ENCODE measurements around the gene TYW1B. TPM values are rescaled to one million over a fixed set of nuclear protein-coding genes. Genes with fewer than 3 reads are reported as not detected.
"Not testable (repeated sequence)": the region's sequence is repeated elsewhere in the genome, so short reads cannot be mapped to it uniquely, and the experiment has no call there.

Gene TYW1B
- total RNA-seq, 4 donors from 2014 or later: 2.0 to 5.1 (median 2.5) TPM

DNA sequence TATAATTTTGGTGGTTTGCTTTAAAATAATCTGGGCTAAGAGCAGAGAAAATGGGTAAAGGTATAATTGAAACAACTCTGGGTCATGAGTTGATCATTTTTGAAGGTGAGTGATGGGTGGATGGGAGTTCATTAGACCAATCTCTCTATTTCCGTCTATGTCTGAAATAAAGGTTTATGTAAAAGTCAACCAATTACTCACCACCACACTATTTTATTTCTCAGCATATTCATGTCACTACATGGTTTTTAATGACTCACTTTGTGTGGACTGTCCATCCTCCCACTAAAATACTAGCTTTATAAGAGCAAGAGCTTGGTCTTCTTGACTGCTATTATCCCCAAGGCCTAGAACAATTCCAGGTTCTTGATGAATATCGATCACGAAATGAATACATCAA lies 199.6 kb downstream of the TYW1B start:
- DNase-seq; H3K4me1 ChIP-seq; H3K27ac ChIP-seq; H3K4me3 ChIP-seq; H3K36me3 ChIP-seq; H3K27me3 ChIP-seq; H3K9me3 ChIP-seq; intact Hi-C loops (cut with DNase I): not testable (repeated sequence)
- 61 to 77% methylated on average over 1 of the region's 3 CpGs for WGBS, 2 donors

DNA sequence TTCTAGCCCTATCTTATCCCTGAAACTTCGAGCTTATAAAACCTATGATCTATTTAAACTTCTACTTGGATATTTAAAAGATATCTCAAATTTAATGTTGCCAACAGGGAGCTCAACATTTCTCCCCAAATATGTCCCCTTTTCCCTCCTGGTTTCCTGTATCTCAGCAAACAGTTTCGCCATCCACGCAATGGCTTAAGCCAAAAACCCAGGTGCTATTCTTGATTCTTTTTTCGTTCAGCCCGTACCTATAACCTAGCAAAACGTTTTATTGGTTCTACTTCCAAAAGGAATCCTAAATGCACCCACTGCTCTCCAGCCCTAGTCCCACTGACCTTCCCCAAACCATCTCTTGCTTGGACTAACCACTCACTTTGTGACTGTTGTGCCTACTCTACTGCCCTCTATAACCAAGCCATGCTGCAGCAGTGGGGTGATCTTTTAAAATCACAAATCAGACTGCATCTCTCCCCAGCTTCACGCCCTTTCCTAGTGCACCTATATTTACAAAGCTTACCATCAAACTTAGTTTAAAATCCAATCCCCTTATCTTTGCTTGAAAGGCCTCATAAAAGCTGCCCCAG lies 201.5 kb downstream of the TYW1B start:
- H3K36me3 ChIP-seq; H3K27me3 ChIP-seq; intact Hi-C loops (cut with DNase I); DNase-seq; H3K27ac ChIP-seq; H3K9me3 ChIP-seq; H3K4me1 ChIP-seq; H3K4me3 ChIP-seq: not testable (repeated sequence)
- 71 to 90% methylated on average over 6 to 7 of the region's 7 CpGs for WGBS, 2 donors

DNA sequence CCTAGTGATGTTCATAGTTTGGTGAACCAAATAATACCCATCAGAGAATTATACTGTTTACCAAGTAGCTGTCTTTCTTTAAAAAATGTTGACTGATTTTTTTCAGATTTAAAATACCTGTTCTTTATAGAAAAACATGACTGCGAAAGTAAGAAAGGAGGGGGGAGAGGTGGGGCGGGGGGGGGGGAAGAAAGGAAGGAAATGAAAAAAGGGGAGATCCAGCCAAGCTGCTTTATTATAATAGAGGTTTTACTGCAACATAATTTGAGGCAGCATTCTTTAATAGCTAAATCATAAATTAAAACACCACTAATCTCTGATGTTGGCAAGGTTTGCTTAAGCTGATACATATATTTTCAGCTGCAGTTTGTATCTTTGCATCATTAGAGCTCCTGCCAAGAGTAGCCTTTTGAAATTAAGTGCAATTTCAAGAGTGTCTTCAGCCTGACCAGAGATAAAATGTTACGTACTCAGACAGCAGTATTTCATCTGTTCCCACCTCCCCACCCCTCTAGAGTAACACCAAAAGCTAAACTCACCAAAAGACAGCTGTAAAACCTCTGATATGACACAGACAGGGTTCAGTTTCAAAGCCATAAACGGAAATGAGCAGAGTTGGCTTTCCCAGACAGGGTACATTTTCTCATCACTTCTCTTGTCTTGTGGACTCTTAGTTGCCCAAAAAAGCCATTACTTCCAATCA lies 202.1 kb downstream of the TYW1B start:
- intact Hi-C loops (cut with DNase I); H3K27ac ChIP-seq; H3K4me1 ChIP-seq; DNase-seq; H3K27me3 ChIP-seq; H3K36me3 ChIP-seq; H3K9me3 ChIP-seq; H3K4me3 ChIP-seq: not testable (repeated sequence)
- 56 to 72% methylated on average over 3 of the region's 4 CpGs for WGBS, 2 donors

DNA sequence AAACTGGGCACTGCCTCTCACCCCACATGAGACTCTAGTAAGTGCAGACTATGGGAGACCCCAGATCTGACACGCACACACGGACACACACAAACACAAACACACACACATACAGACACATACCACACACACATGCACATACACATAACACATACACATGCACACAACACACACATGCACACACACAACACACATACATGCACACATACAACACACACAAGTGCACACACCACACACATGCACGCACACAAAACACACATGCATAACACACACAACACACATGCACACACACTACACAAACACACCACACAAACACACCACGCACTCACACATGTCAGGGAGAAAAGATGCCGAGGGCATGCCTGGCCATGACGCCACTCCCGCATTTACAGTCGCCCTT lies 205.5 kb downstream of the TYW1B start:
- TF ChIP-seq, protein P1, sequence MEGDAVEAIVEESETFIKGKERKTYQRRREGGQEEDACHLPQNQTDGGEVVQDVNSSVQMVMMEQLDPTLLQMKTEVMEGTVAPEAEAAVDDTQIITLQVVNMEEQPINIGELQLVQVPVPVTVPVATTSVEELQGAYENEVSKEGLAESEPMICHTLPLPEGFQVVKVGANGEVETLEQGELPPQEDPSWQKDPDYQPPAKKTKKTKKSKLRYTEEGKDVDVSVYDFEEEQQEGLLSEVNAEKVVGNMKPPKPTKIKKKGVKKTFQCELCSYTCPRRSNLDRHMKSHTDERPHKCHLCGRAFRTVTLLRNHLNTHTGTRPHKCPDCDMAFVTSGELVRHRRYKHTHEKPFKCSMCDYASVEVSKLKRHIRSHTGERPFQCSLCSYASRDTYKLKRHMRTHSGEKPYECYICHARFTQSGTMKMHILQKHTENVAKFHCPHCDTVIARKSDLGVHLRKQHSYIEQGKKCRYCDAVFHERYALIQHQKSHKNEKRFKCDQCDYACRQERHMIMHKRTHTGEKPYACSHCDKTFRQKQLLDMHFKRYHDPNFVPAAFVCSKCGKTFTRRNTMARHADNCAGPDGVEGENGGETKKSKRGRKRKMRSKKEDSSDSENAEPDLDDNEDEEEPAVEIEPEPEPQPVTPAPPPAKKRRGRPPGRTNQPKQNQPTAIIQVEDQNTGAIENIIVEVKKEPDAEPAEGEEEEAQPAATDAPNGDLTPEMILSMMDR (IDR thresholded peaks at IDR 0.05): no peak
- TF ChIP-seq POLR2A (IDR thresholded peaks at IDR 0.05): no peak

DNA sequence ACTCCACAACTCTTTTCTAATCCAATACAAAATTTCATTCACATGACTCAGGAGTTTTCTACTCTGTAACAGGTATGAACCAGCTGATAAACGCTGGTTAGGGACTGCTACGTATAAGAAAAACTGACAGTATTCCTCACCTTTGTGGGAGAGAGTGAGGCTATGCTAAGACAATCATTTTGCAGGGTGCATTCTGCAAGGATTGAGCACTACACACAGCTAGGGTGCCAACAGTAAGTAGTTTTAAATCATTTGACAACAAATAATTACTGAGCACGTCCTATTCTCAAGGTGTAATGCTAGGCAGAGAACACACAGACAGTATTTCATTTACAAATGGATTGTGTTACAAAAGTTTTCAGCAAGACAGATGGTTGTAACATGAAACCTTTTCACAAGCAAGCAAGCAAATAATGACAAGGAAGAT lies 206.2 kb downstream of the TYW1B start:
- H3K27ac ChIP-seq; intact Hi-C loops (cut with DNase I); H3K36me3 ChIP-seq; H3K27me3 ChIP-seq; H3K4me1 ChIP-seq; H3K9me3 ChIP-seq; H3K4me3 ChIP-seq; DNase-seq: not testable (repeated sequence)
- WGBS, 2 donors: 55 to 58% methylated on average over 3 of the region's 3 CpGs

More for the DNA sequence above, 205.5 kb downstream of the TYW1B start:
- Histone ChIP-seq H3K4me3 (no peak overlapping the region), H3K9me3 (no peaks in the 10 kb centered on the region), H3K27me3 (no peaks in the 10 kb centered on the region), H3K36me3 (no peaks in the 10 kb centered on the region), H3K4me1 (no peaks in the 10 kb centered on the region), H3K27ac (no peak overlapping the region)
- intact Hi-C loops (cut with DNase I): no loop called here
- no peak for DNase-seq
- 90 to 95% methylated on average over 8 of the region's 8 CpGs for WGBS, 2 donors

DNA sequence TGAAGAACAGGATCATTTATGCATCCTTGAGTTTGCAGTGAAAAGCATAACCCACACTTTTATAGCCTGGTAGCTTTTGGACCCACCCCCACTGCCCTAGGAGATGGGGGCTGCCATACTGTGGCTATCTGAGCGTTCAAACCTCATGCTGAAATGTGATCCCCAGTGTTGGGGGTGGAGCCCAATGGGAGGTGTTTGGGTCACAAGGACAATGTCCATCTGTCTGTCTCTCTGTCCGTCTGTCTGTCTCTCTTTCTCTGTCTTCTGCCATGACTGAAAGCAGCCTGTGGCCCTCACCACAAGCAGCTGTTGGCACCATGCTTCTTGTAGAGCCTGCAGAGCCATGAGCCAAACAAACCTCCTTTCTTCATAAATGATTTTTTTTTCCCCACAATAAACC lies 207.1 kb downstream of the TYW1B start:
- H3K27me3 ChIP-seq; H3K27ac ChIP-seq; H3K4me1 ChIP-seq; DNase-seq; intact Hi-C loops (cut with DNase I); H3K36me3 ChIP-seq; H3K4me3 ChIP-seq; H3K9me3 ChIP-seq: not testable (repeated sequence)
- WGBS, 2 donors: 100% methylated on average over 2 of the region's 2 CpGs

DNA sequence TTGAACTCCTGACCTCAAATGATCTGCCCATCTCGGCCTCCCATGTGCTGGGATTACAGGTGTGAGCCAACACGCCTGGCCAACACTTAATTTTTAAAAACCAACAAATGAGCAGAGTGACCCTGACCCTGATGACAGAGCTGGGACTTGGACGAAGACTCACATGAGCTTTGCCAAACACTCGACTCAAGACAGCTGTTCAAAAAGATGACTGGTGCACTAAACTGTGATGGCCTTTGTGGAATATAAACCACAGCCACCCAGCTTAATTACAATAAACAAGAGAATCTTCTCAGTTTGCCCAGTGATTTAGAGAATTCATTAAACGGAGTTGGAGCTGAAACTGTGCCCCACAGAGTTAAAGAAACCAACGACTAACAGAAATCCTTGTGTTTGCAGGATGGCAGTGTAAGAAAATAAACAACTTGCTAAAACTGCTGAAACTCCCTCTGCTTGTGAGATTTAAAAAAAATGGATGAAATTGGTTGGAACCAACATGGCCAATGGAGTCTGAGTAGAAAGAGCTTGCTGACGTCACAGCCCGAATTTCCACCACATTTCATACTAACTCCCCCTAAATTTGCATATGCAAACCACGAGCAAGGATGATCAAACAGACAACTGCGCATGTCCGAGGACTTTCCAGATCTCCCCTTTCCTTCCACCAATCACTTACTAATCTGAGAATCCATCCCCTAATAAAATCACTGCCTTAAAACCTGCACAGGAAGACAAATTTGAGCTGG lies 209.4 kb downstream of the TYW1B start:
- 67 to 81% methylated on average over 9 of the region's 11 CpGs for WGBS, 2 donors
- H3K27ac ChIP-seq; DNase-seq; H3K4me1 ChIP-seq; H3K4me3 ChIP-seq; H3K9me3 ChIP-seq; H3K27me3 ChIP-seq; intact Hi-C loops (cut with DNase I): not testable (repeated sequence)
- peaks cover 0 to 23% (median 0%) of the 10 kb centered on the region in 3 donors for H3K36me3 ChIP-seq

DNA sequence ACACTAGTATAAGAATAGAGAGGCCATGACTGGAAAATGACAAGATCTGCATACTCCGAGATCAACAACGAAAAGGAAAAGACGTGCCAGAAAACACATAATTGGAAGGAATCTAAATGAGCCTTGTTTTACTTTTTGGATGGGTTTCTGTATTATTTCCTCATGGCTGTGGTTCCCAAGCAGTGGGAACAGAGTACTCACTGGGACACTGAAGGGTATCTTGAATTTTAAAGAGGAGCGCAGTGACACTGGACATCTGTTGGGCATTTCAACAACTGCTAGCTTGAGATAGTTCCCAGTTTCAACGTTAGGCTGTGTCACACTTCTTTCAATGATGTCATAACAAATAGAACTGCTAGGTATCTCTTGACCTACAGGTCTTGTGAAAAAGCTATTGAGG lies 218.2 kb downstream of the TYW1B start:
- H3K27me3 ChIP-seq; H3K27ac ChIP-seq; H3K4me3 ChIP-seq; intact Hi-C loops (cut with DNase I); H3K9me3 ChIP-seq; DNase-seq; H3K4me1 ChIP-seq: not testable (repeated sequence)
- H3K36me3 ChIP-seq: peaks cover 0 to 11% (median 0%) of the 10 kb centered on the region in 3 donors
- 88 to 90% methylated on average over 5 of the region's 5 CpGs for WGBS, 2 donors

DNA sequence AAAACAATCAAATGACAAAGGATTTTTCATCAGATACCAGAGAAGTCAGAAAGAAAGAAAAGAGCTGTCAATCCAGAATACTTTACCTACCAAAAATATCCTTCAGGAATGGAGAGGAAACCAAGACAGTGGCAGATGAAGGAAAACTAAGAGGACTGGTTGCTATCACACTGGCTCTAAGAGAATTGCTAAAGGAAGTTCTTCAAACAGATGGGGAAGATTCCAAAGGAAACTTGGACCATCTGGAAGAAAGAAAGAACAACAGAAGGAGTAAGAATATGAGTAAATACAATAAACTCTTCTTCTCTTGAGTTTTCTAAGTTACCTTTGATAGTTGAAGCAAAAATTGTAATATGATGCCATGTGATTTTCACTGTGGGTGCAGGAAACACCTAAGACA lies 220.0 kb downstream of the TYW1B start:
- H3K27ac ChIP-seq; H3K9me3 ChIP-seq; DNase-seq; H3K36me3 ChIP-seq; intact Hi-C loops (cut with DNase I); H3K27me3 ChIP-seq; H3K4me3 ChIP-seq; H3K4me1 ChIP-seq: not testable (repeated sequence)

DNA sequence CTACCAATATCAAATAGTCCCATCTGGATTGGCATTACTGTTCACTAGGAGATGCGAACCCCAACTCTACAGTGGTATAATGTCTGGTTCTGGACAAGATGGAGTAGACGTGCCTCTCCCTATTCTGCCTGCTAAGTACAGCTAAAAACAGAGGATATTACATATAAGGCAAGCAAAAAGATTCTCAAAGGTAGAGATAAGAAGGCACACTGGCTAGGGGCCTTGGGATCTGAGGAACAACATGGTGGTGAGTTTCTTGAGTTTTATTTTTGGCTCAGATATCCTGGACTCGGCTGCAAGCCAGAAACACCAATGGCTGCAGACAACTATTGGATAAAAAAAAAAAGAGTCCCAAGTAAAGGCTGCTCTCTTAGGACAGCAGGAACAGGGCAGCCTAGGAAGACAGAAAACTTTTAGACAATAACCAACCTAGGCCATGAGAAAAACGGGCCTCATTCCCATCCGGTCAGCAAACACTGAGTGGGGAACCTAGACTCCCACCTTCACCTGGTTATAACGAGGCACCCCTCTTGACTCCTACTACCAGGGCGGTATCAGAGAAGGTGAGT lies 222.1 kb downstream of the TYW1B start:
- H3K36me3 ChIP-seq; H3K27ac ChIP-seq; H3K27me3 ChIP-seq; H3K9me3 ChIP-seq; DNase-seq; intact Hi-C loops (cut with DNase I); H3K4me1 ChIP-seq; H3K4me3 ChIP-seq: not testable (repeated sequence)
- WGBS, 2 donors: 82 to 94% methylated on average over 5 of the region's 7 CpGs

DNA sequence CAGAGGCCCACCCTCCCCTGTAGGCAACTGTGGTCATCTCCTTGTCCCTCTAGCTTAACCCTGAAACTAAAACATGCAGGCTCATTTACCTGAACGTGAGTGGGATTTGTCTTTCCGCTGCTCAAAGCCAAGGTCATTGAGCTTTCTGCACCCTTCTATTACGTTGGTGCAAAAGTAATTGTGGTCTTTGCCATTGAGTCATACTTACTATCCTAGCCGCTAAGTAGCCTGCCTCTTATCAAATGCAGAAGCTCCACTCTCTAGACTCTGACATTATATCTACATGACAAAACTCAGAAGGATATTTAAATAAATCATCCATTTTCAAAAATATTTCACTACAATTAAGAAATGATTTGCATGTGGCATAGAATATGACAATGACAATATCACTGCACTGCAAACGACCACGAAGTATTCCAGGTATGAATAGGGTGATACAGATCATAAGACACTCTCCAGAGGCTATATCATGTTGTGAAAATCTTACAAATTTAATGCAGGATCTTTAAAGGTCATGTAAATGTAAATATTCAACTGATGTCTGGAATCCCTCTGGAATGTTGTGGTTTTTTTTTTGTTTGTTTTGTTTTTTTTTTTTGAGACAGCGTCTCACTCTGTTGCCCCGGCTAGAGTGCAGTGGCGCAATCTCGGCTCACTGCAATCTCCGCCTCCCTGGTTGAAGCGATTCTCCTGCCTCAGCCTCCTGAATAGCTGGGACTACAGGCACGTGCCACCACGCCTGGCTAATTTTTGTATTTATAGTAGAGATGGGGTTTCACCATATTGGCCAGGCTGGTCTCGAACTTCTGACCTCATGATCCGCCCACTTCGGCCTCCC lies 223.0 kb downstream of the TYW1B start:
- H3K36me3 ChIP-seq; DNase-seq; intact Hi-C loops (cut with DNase I); H3K4me1 ChIP-seq; H3K9me3 ChIP-seq; H3K27me3 ChIP-seq; H3K4me3 ChIP-seq; H3K27ac ChIP-seq: not testable (repeated sequence)
- WGBS, 2 donors: 82 to 91% methylated on average over 11 to 17 of the region's 17 CpGs

All from esophagus squamous epithelium (tissue), 5 donors.